Lower leg skin (tissue), 4 donors: ENCODE results near the gene RASSF10. TPM values are rescaled to one million over a fixed set of nuclear protein-coding genes. Genes with fewer than 3 reads are reported as not detected.
"Not testable (repeated sequence)": the region's sequence is repeated elsewhere in the genome, so short reads cannot be mapped to it uniquely, and the experiment has no call there.

Experiments used
- DNase-seq, 2 donors: peaks; one replicate each; pipeline ENCODE4 v3.0.0-alpha.2; 2019; ENCODE audit warnings: low spot score in 2 of 2
- H3K4me3 ChIP-seq: fragments of 200-600 bp; sonication (generic); 2 replicates; pipeline ENCODE4 v1.5.1; 2017; ENCODE audit warnings: mild to moderate bottlenecking, low read depth; ENCODE audit not compliant: poor library complexity, severe bottlenecking
- POLR2A ChIP-seq, 2 donors: fragments of 450-650 bp; IDR thresholded peaks; one replicate each; pipeline ENCODE4 v1.6.1; 2016 to 2017; ENCODE audit warnings: antibody characterized with exemption in 2 of 2, mild to moderate bottlenecking in 1 of 2, moderate library complexity in 1 of 2
- WGBS, 2 donors: methylation state at CpG; one replicate each; pipeline ENCODE4 v1.1.5; 2018; 5-methylcytosine and 5-hydroxymethylcytosine counted together
- intact Hi-C: fragments of 100-400 bp; cut with DNase I; formaldehyde crosslinking; loops from one replicate; pipeline ENCODE4 v1.15.0; 2023; ENCODE audit warnings: low total_unique reads
- total RNA-seq, 4 donors: library from RNA; depleted of rRNA; stranded (reverse); fragments of >200 nt; gene quantifications; one replicate each; pipeline ENCODE4 v1.1.0, GENCODE V29; 2016
- TF ChIP-seq, protein P1 (sequence below), 3 donors: fragments of 450-650 bp; IDR thresholded peaks; one replicate each; pipeline ENCODE4 v1.5.1; 2016; ENCODE audit warnings: antibody characterized with exemption in 3 of 3, mild to moderate bottlenecking in 3 of 3, moderate library complexity in 2 of 3

The RASSF10 gene
- total RNA-seq, 4 donors from 2014 or later = 12.1 to 29.9 (median 20.3) TPM

GRCh38 chr11:13039126-13039525 is 30.0 kb downstream of the RASSF10 start:
- intact Hi-C loops = no loop called here
- DNase-seq = no peak
- 83 to 90% methylated on average over 5 of the region's 5 CpGs for WGBS, 2 donors
- no peak overlapping the region for H3K4me3 ChIP-seq
- TF ChIP-seq, protein P1, sequence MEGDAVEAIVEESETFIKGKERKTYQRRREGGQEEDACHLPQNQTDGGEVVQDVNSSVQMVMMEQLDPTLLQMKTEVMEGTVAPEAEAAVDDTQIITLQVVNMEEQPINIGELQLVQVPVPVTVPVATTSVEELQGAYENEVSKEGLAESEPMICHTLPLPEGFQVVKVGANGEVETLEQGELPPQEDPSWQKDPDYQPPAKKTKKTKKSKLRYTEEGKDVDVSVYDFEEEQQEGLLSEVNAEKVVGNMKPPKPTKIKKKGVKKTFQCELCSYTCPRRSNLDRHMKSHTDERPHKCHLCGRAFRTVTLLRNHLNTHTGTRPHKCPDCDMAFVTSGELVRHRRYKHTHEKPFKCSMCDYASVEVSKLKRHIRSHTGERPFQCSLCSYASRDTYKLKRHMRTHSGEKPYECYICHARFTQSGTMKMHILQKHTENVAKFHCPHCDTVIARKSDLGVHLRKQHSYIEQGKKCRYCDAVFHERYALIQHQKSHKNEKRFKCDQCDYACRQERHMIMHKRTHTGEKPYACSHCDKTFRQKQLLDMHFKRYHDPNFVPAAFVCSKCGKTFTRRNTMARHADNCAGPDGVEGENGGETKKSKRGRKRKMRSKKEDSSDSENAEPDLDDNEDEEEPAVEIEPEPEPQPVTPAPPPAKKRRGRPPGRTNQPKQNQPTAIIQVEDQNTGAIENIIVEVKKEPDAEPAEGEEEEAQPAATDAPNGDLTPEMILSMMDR (IDR thresholded peaks at IDR 0.05) = no peak
- no peak for TF ChIP-seq POLR2A (IDR thresholded peaks at IDR 0.05)

GRCh38 chr11:13040969-13041561 is 31.9 kb downstream of the RASSF10 start:
- WGBS, 2 donors = 28 to 47% methylated on average over 4 of the region's 4 CpGs
- intact Hi-C loops = no loop called here
- TF ChIP-seq, protein P1 (IDR thresholded peaks at IDR 0.05) = no peak
- no peak for TF ChIP-seq POLR2A (IDR thresholded peaks at IDR 0.05)
- H3K4me3 ChIP-seq = no peak overlapping the region
- DNase-seq = no peak

DNA sequence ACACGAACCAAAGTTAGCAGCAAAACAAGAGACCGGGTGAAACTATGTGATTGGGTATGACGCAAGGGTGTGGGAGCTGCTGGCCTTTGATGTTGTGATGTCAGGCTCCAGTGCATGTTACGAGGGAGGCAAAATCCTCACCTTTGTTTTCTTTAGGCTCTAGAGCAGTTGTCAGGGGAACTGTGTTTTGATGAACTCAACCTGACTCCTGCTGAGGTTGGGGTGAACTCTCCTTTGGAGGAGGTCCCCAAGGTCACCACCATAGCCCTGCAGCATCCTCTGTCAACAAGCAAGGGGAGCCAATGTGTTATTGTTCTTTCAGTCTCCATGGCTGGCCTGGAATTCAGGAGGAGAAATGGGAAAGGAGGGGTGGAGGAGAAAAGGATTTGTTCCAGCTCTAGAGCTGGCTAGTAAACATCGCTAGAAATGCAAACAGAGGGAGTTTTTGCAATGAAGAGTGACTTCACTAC is 33.8 kb downstream of the RASSF10 start:
- intact Hi-C loops = no loop called here
- whole genome bisulfite sequencing, 2 donors = 73 to 74% methylated on average over 5 of the region's 5 CpGs

DNA sequence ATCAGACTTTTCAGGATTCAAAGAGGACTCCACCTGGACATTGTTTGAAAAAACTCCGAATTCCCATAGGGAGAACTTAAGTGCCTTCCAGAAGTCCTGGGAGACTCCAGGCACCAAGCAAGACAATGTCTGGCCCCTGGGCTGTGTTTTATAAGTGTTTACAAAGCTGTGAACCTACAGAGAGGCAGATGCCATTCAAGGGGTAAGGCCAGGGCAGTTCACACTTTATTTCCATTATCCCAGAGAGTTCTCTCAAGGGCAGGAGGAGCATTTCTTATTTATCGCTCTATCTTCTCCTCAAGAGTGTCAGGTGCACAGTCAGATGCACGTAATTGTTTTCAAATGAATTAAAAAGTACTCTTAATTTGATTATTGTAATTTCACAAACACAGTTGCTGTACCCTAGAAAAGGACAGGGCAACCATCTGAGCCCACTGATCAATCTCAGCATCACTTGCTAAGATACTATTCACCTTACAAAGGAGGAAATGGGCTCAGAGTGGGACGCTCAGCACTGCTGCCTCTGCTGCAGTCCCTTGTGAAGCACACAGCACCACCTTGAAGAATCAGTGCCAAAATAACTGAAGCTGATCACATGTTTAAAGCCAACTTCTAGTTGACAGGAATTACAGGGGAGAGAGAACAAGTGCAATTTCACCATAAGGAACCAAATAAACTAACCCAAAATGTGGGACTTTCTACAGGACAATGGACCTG is 35.0 kb downstream of the RASSF10 start:
- intact Hi-C loops = no loop called here
- no peak for DNase-seq
- no peak overlapping the region for H3K4me3 ChIP-seq
- WGBS, 2 donors = 80 to 90% methylated on average over 4 of the region's 4 CpGs
- TF ChIP-seq POLR2A (IDR thresholded peaks at IDR 0.05) = no peak
- TF ChIP-seq, protein P1 (IDR thresholded peaks at IDR 0.05) = no peak

More for the DNA sequence above, 33.8 kb downstream of the RASSF10 start:
- TF ChIP-seq, protein P1 (IDR thresholded peaks at IDR 0.05) = no peak
- no peak for TF ChIP-seq POLR2A (IDR thresholded peaks at IDR 0.05)
- DNase-seq = no peak
- no peak overlapping the region for H3K4me3 ChIP-seq

- intact Hi-C loops, DNase-seq, H3K4me3 ChIP-seq: not testable (repeated sequence)
- WGBS, 2 donors = 93 to 94% methylated on average over 8 of the region's 8 CpGs
These were observed 36.0 kb downstream of the RASSF10 start for GRCh38 chr11:13045089-13045488.

DNA sequence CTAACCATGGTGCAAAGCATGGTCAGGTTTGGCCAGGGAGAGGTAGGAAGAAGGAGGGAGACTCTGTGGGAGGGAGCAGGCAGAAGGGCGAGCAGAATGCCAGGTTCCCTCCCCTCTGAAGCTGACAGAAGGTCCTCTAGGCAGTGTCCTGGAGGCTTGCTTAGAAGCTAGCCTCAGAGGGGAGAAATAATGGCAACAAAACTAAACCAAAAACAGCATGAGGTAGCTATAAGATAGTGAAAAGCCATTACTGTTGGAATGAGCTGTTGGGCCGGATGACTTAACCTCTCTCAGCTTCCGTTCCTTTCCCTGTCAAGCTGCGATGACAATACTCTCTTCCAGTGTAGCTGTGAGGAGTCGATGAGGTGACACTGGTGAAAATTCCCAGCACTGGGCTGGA is 36.6 kb downstream of the RASSF10 start:
- no peak for DNase-seq
- TF ChIP-seq, protein P1 (IDR thresholded peaks at IDR 0.05) = no peak
- TF ChIP-seq POLR2A (IDR thresholded peaks at IDR 0.05) = no peak
- 72 to 75% methylated on average over 5 of the region's 5 CpGs for WGBS, 2 donors
- H3K4me3 ChIP-seq = no peak overlapping the region
- intact Hi-C loops = no loop called here
